Erythroblast (primary cell): ENCODE measurements around the gene RNF44.

Experiments
- GATA1 ChIP-seq: IDR thresholded peaks from 2 replicates; pipeline ENCODE4 v1.6.1; 2011; ENCODE audit warnings: low read depth, mild to moderate bottlenecking, control low read depth, low read length, moderate library complexity
- POLR2A ChIP-seq: IDR thresholded peaks from 2 replicates; pipeline ENCODE4 v1.6.1; 2011; ENCODE audit warnings: mild to moderate bottlenecking, low read length

DNA sequence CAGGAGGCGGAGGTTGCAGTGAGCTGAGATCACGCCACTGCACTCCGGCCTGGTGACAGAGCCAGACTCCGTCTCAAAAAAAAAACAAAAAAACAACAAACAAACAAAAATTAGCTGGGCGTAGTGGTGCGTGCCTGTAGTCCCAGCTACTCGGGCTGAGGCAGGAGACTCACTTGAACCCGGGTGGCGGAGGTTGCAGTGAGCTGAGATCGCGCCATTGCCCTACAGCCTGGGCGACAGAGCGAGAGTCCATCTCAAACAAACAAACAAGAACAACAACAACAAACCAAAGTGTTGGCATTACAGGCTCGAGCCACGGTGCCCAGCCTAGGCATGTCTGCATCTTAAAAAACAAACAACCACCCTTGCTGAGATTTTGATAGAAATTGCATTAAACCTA, 12.2 kb downstream of the RNF44 start:
- no peak for TF ChIP-seq POLR2A
- TF ChIP-seq GATA1 = no peak
